Measurements from ENCODE around the gene ZNF816.

The ZNF816 gene

GRCh38 chr19:53007606-53008005, 44.9 kb upstream of the ZNF816 start:
- Histone ChIP-seq H3K4me1 (ENCODE audit: low read depth, poor library complexity, severe bottlenecking) (no peaks in the 10 kb centered on the region), H3K4me2 (no peak overlapping the region), H3K27me3 (ENCODE audit: insufficient read depth, low read depth) (no peaks in the 10 kb centered on the region; the same call in 1 of the 2 replicates), H3K79me2 (ENCODE audit: insufficient read depth, low read depth) (no peaks in the 10 kb centered on the region), H2AFZ (ENCODE audit: low read depth) (no peak overlapping the region), H3K36me3 (ENCODE audit: insufficient read depth) (no peaks in the 10 kb centered on the region), H3K4me3 (IDR thresholded peaks at IDR 0.05; ENCODE audit: insufficient read depth, low read depth, low read length) (no peak overlapping the region), H4K20me1 (ENCODE audit: insufficient read depth) (no peaks in the 10 kb centered on the region), H3K27ac (no peak overlapping the region), H3K9ac (no peak overlapping the region)
- TF ChIP-seq CTCF (conservative IDR thresholded peaks at IDR 0.05; ENCODE audit: low read depth, low read length) = no peak

- Histone ChIP-seq H4K20me1 (ENCODE audit: insufficient read depth) (no peaks in the 10 kb centered on the region), H3K36me3 (ENCODE audit: insufficient read depth) (no peaks in the 10 kb centered on the region), H3K9ac (no peak overlapping the region), H3K4me1 (ENCODE audit: low read depth, poor library complexity, severe bottlenecking) (no peaks in the 10 kb centered on the region), H3K27me3 (ENCODE audit: insufficient read depth, low read depth) (no peaks in the 10 kb centered on the region; the same call in 1 of the 2 replicates), H3K4me3 (IDR thresholded peaks at IDR 0.05; ENCODE audit: insufficient read depth, low read depth, low read length) (no peak overlapping the region), H3K79me2 (ENCODE audit: insufficient read depth, low read depth) (no peaks in the 10 kb centered on the region), H3K4me2 (no peak overlapping the region), H3K27ac (no peak overlapping the region), H2AFZ (ENCODE audit: low read depth) (no peak overlapping the region)
- no peak for TF ChIP-seq CTCF (conservative IDR thresholded peaks at IDR 0.05; ENCODE audit: low read depth, low read length)
Measured at GRCh38 chr19:53007200-53007599, 44.5 kb upstream of the ZNF816 start.

- no peak overlapping the region for H3K9ac ChIP-seq
- no peaks in the 10 kb centered on the region for H4K20me1 ChIP-seq (ENCODE audit: insufficient read depth)
- H2AFZ ChIP-seq (ENCODE audit: low read depth) = no peak overlapping the region
- no peaks in the 10 kb centered on the region for H3K79me2 ChIP-seq (ENCODE audit: insufficient read depth, low read depth)
- no peak overlapping the region for H3K4me2 ChIP-seq
- no peak for TF ChIP-seq CTCF (conservative IDR thresholded peaks at IDR 0.05; ENCODE audit: low read depth, low read length)
- no peaks in the 10 kb centered on the region for H3K4me1 ChIP-seq (ENCODE audit: low read depth, poor library complexity, severe bottlenecking)
- no peaks in the 10 kb centered on the region; the same call in 1 of the 2 replicates for H3K27me3 ChIP-seq (ENCODE audit: insufficient read depth, low read depth)
- no peak overlapping the region for H3K4me3 ChIP-seq (IDR thresholded peaks at IDR 0.05; ENCODE audit: insufficient read depth, low read depth, low read length)
- no peak overlapping the region for H3K27ac ChIP-seq
- H3K36me3 ChIP-seq (ENCODE audit: insufficient read depth) = no peaks in the 10 kb centered on the region
Measured at GRCh38 chr19:53004242-53004641, 41.6 kb upstream of the ZNF816 start.

GRCh38 chr19:53002479-53002878, 39.8 kb upstream of the ZNF816 start:
- Histone ChIP-seq H3K4me3 (IDR thresholded peaks at IDR 0.05; ENCODE audit: insufficient read depth, low read depth, low read length) (no peak overlapping the region), H3K27ac (no peak overlapping the region), H4K20me1 (ENCODE audit: insufficient read depth) (no peaks in the 10 kb centered on the region), H3K27me3 (ENCODE audit: insufficient read depth, low read depth) (0 out of 2 replicates have a peak, but pooled peaks cover 2% of the 10 kb centered on the region), H2AFZ (ENCODE audit: low read depth) (no peak overlapping the region), H3K4me2 (no peak overlapping the region), H3K4me1 (ENCODE audit: low read depth, poor library complexity, severe bottlenecking) (no peaks in the 10 kb centered on the region), H3K36me3 (ENCODE audit: insufficient read depth) (no peaks in the 10 kb centered on the region), H3K9ac (no peak overlapping the region), H3K79me2 (ENCODE audit: insufficient read depth, low read depth) (no peaks in the 10 kb centered on the region)
- TF ChIP-seq CTCF (conservative IDR thresholded peaks at IDR 0.05; ENCODE audit: low read depth, low read length) = no peak
